PC-3 (cell line): Measurements from ENCODE around the gene PROSER2. TPM values are rescaled to one million over a fixed set of nuclear protein-coding genes. Genes with fewer than 3 reads are reported as not detected.

Experiments used
- ATAC-seq: fragments of 200-7000 bp; cut with Tn5 transposase; 2 replicates; pipeline ENCODE4 v1.9.1; 2020; ENCODE audit warnings: mild to moderate bottlenecking, moderate library complexity
- BruUV-seq: library from RNA; stranded (reverse); fragments of 400-500 nt; replicated peaks from 2 replicates; lab custom pipeline; 2021; lab: Mats Ljungman, UMichigan
- CTCF ChIA-PET: fragments of 300-600 bp; sonication (Branson Sonifier 250); formaldehyde crosslinking; loops from one replicate; lab custom pipeline; 2022; ENCODE audit warnings: antibody characterized with exemption; lab: Charles Lee
- POLR2A ChIA-PET: fragments of 300-600 bp; sonication (Branson Sonifier 250); formaldehyde crosslinking; loops from one replicate; lab custom pipeline; 2022; ENCODE audit warnings: antibody characterized with exemption; ENCODE audit not compliant: unreplicated experiment; lab: Charles Lee
- DNase-seq: peaks from one replicate; pipeline ENCODE4 v3.0.0-alpha.2; 2015
- H2AFZ ChIP-seq: fragments of 300-600 bp; sonication (generic); 2 replicates; pipeline ENCODE4 v1.6.0; 2016; ENCODE audit warnings: antibody characterized with exemption, low read length
- H3F3A ChIP-seq: fragments of 300-600 bp; sonication (generic); one replicate; pipeline ENCODE4 v1.6.0; 2017; ENCODE audit warnings: antibody characterized with exemption, low read length, control low read depth, mild to moderate bottlenecking; ENCODE audit not compliant: unreplicated experiment
- H3K27ac ChIP-seq: fragments of 300-600 bp; sonication (generic); 2 replicates; pipeline ENCODE4 v1.5.1; 2016; ENCODE audit warnings: mild to moderate bottlenecking, low read length
- H3K27me3 ChIP-seq: fragments of 300-600 bp; sonication (generic); 2 replicates; pipeline ENCODE4 v1.6.1; 2016; ENCODE audit warnings: low read length, mixed read lengths
- H3K36me3 ChIP-seq: fragments of 300-600 bp; sonication (generic); 2 replicates; pipeline ENCODE4 v1.6.1; 2016; ENCODE audit warnings: low read depth, mixed run types, low read length, mixed read lengths
- H3K4me1 ChIP-seq: fragments of 300-600 bp; sonication (generic); 2 replicates; pipeline ENCODE4 v1.5.1; 2016; ENCODE audit warnings: low read length; ENCODE audit not compliant: insufficient read depth
- H3K4me2 ChIP-seq: fragments of 300-600 bp; sonication (generic); 2 replicates; pipeline ENCODE4 v1.6.0; 2016; ENCODE audit warnings: low read length
- H3K4me3 ChIP-seq: fragments of 300-600 bp; sonication (generic); 2 replicates; pipeline ENCODE4 v1.5.1; 2016; ENCODE audit warnings: mild to moderate bottlenecking, low read length, mixed read lengths
- H3K79me2 ChIP-seq: fragments of 300-600 bp; sonication (generic); 2 replicates; pipeline ENCODE4 v1.6.1; 2017; ENCODE audit warnings: low read length, mixed read lengths
- H3K9ac ChIP-seq: fragments of 300-600 bp; sonication (generic); 2 replicates; pipeline ENCODE4 v1.6.0; 2016; ENCODE audit warnings: mild to moderate bottlenecking, low read length
- H3K9me2 ChIP-seq: fragments of 300-600 bp; sonication (generic); replicated peaks from 2 replicates; pipeline ENCODE4 v1.6.1; 2016; ENCODE audit warnings: mixed run types, low read length, mixed read lengths
- H3K9me3 ChIP-seq: fragments of 300-600 bp; sonication (generic); 2 replicates; pipeline ENCODE4 v1.6.1; 2016; ENCODE audit warnings: low read length, mixed read lengths
- H4K20me1 ChIP-seq: fragments of 300-600 bp; sonication (generic); 2 replicates; pipeline ENCODE4 v1.6.1; 2016; ENCODE audit warnings: low read length, mixed read lengths
- CTCF ChIP-seq: fragments of 300-600 bp; sonication (generic); conservative IDR thresholded peaks from 2 replicates; pipeline ENCODE4 v1.5.1; 2017; ENCODE audit warnings: antibody characterized with exemption, low read depth, mild to moderate bottlenecking, low read length
- EZH2 ChIP-seq: fragments of 300-600 bp; sonication (generic); IDR thresholded peaks from one replicate; pipeline ENCODE4 v1.6.1; 2017; ENCODE audit warnings: antibody characterized with exemption, mild to moderate bottlenecking, low read length; ENCODE audit not compliant: unreplicated experiment
- EZH2phosphoT487 ChIP-seq: fragments of 300-600 bp; sonication (generic); IDR thresholded peaks from 2 replicates; pipeline ENCODE4 v1.6.1; 2018; ENCODE audit warnings: mild to moderate bottlenecking, antibody characterized with exemption, low read length, borderline replicate concordance
- intact Hi-C: fragments of 100-400 bp; cut with micrococcal nuclease; formaldehyde crosslinking; loops from 2 replicates; pipeline ENCODE4 v1.9.0; 2023
- total RNA-seq: library from RNA; depleted of rRNA; stranded (reverse); fragments of >200 nt; gene quantifications from 2 replicates; pipeline ENCODE4 v1.2.3, GENCODE V29; 2014

Gene PROSER2
- total RNA-seq, 1 experiment from 2014 or later: 52.5 TPM

GRCh38 chr10:11898033-11898371, 74.8 kb downstream of the PROSER2 start:
- ATAC-seq: no peak
- Histone ChIP-seq H3K9me2 (no peaks in the 10 kb centered on the region), H3K4me1 (peaks cover 18% of the 10 kb centered on the region), H3K79me2 (no peaks in the 10 kb centered on the region), H3K27me3 (no peaks in the 10 kb centered on the region), H3K4me3 (no peak overlapping the region), H3F3A (no peaks in the 10 kb centered on the region), H3K36me3 (no peaks in the 10 kb centered on the region), H3K9me3 (no peaks in the 10 kb centered on the region), H3K27ac (peak overlapping the region; percentile 98), H3K9ac (peak overlapping the region; percentile 72), H2AFZ (peak overlapping the region; percentile 35), H4K20me1 (no peaks in the 10 kb centered on the region), H3K4me2 (peak overlapping the region; percentile 35)
- POLR2A ChIA-PET: interaction anchor here (0.7 kb wide), 2 partner anchors 12 to 22 kb away, joined by 3 read pairs; no protein-coding TSS in a partner anchor
- intact Hi-C loops: no loop called here
- CTCF ChIA-PET: no interaction called here
- BruUV-seq: no TSS peak
- no peak for DNase-seq
- TF ChIP-seq CTCF: no peak
- no peak for TF ChIP-seq EZH2phosphoT487
- TF ChIP-seq EZH2: no peak

GRCh38 chr10:11898372-11899066, 75.4 kb downstream of the PROSER2 start:
- ATAC-seq (peak; percentile 71), DNase-seq (peak; percentile 86)
- ChIA-PET CTCF (no interaction called here), POLR2A (no interaction called here)
- H3K36me3 ChIP-seq: no peaks in the 10 kb centered on the region
- H3K4me3 ChIP-seq: no peak overlapping the region
- H3F3A ChIP-seq: no peaks in the 10 kb centered on the region
- intact Hi-C loops: no loop called here
- H4K20me1 ChIP-seq: no peaks in the 10 kb centered on the region
- peak overlapping the region; percentile 35 for H3K4me2 ChIP-seq
- no peaks in the 10 kb centered on the region for H3K9me2 ChIP-seq
- H3K9ac ChIP-seq: peak overlapping the region; percentile 72
- H3K4me1 ChIP-seq: peaks cover 18% of the 10 kb centered on the region
- peak overlapping the region; percentile 98 for H3K27ac ChIP-seq
- peak overlapping the region; percentile 35 for H2AFZ ChIP-seq
- no peaks in the 10 kb centered on the region for H3K79me2 ChIP-seq
- BruUV-seq: TSS peak; percentile 95
- H3K9me3 ChIP-seq: no peaks in the 10 kb centered on the region
- no peaks in the 10 kb centered on the region for H3K27me3 ChIP-seq
- no peak for TF ChIP-seq EZH2phosphoT487
- TF ChIP-seq CTCF: no peak
- TF ChIP-seq EZH2: no peak
